H9 (cell line): ENCODE data around the gene ZNF423. TPM values are rescaled to one million over a fixed set of nuclear protein-coding genes. Genes with fewer than 3 reads are reported as not detected.

Source experiments
- DNase-seq: peaks from one replicate; pipeline ENCODE4 v3.0.0-alpha.2; 2017
- H2AFZ ChIP-seq: one replicate; pipeline ENCODE4 v1.6.1; 2013; ENCODE audit warnings: mild to moderate bottlenecking, low read length, control low read depth, moderate library complexity
- H2AK5ac ChIP-seq: 2 replicates; pipeline ENCODE4 v1.6.1; 2013; ENCODE audit warnings: low read length, control low read depth, mixed read lengths; ENCODE audit not compliant: insufficient read length
- H2BK120ac ChIP-seq: one replicate; pipeline ENCODE4 v1.6.1; 2013; ENCODE audit warnings: low read depth, mild to moderate bottlenecking, low read length, control low read depth, inconsistent platforms; ENCODE audit not compliant: poor library complexity, severe bottlenecking
- H2BK12ac ChIP-seq: 2 replicates; pipeline ENCODE4 v1.6.1; 2013; ENCODE audit warnings: low read length, control low read depth, mixed read lengths, low read depth; ENCODE audit not compliant: insufficient read length
- H2BK15ac ChIP-seq: 2 replicates; pipeline ENCODE4 v1.6.1; 2013; ENCODE audit warnings: low read depth, low read length, control low read depth
- H2BK20ac ChIP-seq: one replicate; pipeline ENCODE4 v1.6.1; 2013; ENCODE audit warnings: low read depth, mild to moderate bottlenecking, low read length, control low read depth, inconsistent platforms; ENCODE audit not compliant: poor library complexity, severe bottlenecking
- H2BK5ac ChIP-seq: 2 replicates; pipeline ENCODE4 v1.6.1; 2013; ENCODE audit warnings: low read length, control low read depth, mixed read lengths; ENCODE audit not compliant: insufficient read length
- H3K14ac ChIP-seq: 2 replicates; pipeline ENCODE4 v1.6.1; 2013; ENCODE audit warnings: low read length, control low read depth; ENCODE audit not compliant: insufficient read depth
- H3K18ac ChIP-seq: 2 replicates; pipeline ENCODE4 v1.6.1; 2013; ENCODE audit warnings: low read depth, mild to moderate bottlenecking, mixed read lengths, low read length, control low read depth; ENCODE audit not compliant: insufficient read length
- H3K23ac ChIP-seq: 2 replicates; pipeline ENCODE4 v1.6.1; 2013; ENCODE audit warnings: low read length, control low read depth, mixed read lengths, low read depth; ENCODE audit not compliant: insufficient read length
- H3K23me2 ChIP-seq: 2 replicates; pipeline ENCODE4 v1.6.1; 2013; ENCODE audit warnings: low read depth, mild to moderate bottlenecking, mixed read lengths, low read length, control low read depth; ENCODE audit not compliant: insufficient read length, poor library complexity, severe bottlenecking
- H3K27ac ChIP-seq: 2 replicates; pipeline ENCODE4 v1.5.1; 2013; ENCODE audit warnings: low read length, control low read depth, mixed read lengths, low read depth; ENCODE audit not compliant: insufficient read length
- H3K27me3 ChIP-seq: 2 replicates; pipeline ENCODE4 v1.6.1; 2013; ENCODE audit warnings: low read length, control low read depth, inconsistent platforms; ENCODE audit not compliant: insufficient read depth
- H3K4ac ChIP-seq: 2 replicates; pipeline ENCODE4 v1.6.1; 2013; ENCODE audit warnings: low read depth, mild to moderate bottlenecking, control low read depth, inconsistent platforms, low read length, moderate library complexity
- H3K4me1 ChIP-seq: 2 replicates; pipeline ENCODE4 v1.6.1; 2013; ENCODE audit warnings: low read length, control low read depth, inconsistent platforms; ENCODE audit not compliant: insufficient read depth
- H3K4me2 ChIP-seq: 2 replicates; pipeline ENCODE4 v1.6.1; 2013; ENCODE audit warnings: low read length, control low read depth, mixed read lengths; ENCODE audit not compliant: insufficient read length, insufficient read depth
- H3K56ac ChIP-seq: 2 replicates; pipeline ENCODE4 v1.6.1; 2013; ENCODE audit warnings: low read depth, mild to moderate bottlenecking, mixed read lengths, low read length, control low read depth; ENCODE audit not compliant: insufficient read length
- H3K79me1 ChIP-seq: 2 replicates; pipeline ENCODE4 v1.6.1; 2013; ENCODE audit warnings: low read depth, mild to moderate bottlenecking, moderate library complexity, low read length, control low read depth, inconsistent platforms; ENCODE audit not compliant: insufficient read depth, poor library complexity, severe bottlenecking
- H3K79me2 ChIP-seq: 2 replicates; pipeline ENCODE4 v1.6.1; 2013; ENCODE audit warnings: low read length, control low read depth, inconsistent platforms; ENCODE audit not compliant: insufficient read depth
- H3K9ac ChIP-seq: 2 replicates; pipeline ENCODE4 v1.6.1; 2013; ENCODE audit warnings: low read length, control low read depth, mixed read lengths; ENCODE audit not compliant: insufficient read length; ENCODE audit errors: extremely low read depth
- H3K9me3 ChIP-seq: one replicate; pipeline ENCODE4 v1.6.1; 2013; ENCODE audit warnings: low read depth, low read length, inconsistent platforms; ENCODE audit not compliant: control insufficient read depth
- H3T11ph ChIP-seq: one replicate; pipeline ENCODE4 v1.6.1; 2013; ENCODE audit warnings: mild to moderate bottlenecking, low read length, control low read depth, inconsistent platforms
- H4K20me1 ChIP-seq: one replicate; pipeline ENCODE4 v1.6.1; 2013; ENCODE audit not compliant: control insufficient read depth, insufficient read length, insufficient read depth
- H4K5ac ChIP-seq: 2 replicates; pipeline ENCODE4 v1.6.1; 2013; ENCODE audit warnings: low read depth, mild to moderate bottlenecking, mixed read lengths, low read length, control low read depth; ENCODE audit not compliant: insufficient read length
- H4K8ac ChIP-seq: replicated peaks from 2 replicates; pipeline ENCODE4 v1.6.1; 2013; ENCODE audit warnings: low read length, control low read depth, mixed read lengths, low read depth; ENCODE audit not compliant: insufficient read length
- H4K91ac ChIP-seq: 2 replicates; pipeline ENCODE4 v1.6.1; 2013; ENCODE audit warnings: low read depth, mild to moderate bottlenecking, moderate library complexity, mixed read lengths, low read length, control low read depth; ENCODE audit not compliant: insufficient read length
- H3K27ac Mint-ChIP-seq, 3 experiments: 2 replicates in 2 of 3; 3 replicates in 1 of 3; pipeline ENCODE4 v1.8.0; 2020 to 2021; ENCODE audit warnings: mixed read lengths in 3 of 3, mild to moderate bottlenecking in 1 of 3, moderate library complexity in 1 of 3
- H3K27me3 Mint-ChIP-seq: 2 replicates; pipeline ENCODE4 v1.8.0; 2021; ENCODE audit warnings: low read depth, mild to moderate bottlenecking, moderate library complexity, mixed read lengths
- H3K36me3 Mint-ChIP-seq, 3 experiments: 2 replicates in 2 of 3; 3 replicates in 1 of 3; pipeline ENCODE4 v1.8.0; 2020 to 2021; ENCODE audit warnings: low read depth in 3 of 3, mixed read lengths in 3 of 3; ENCODE audit not compliant: insufficient read depth in 1 of 3
- H3K4me1 Mint-ChIP-seq, 2 experiments: 2 replicates each; pipeline ENCODE4 v1.8.0; 2020; ENCODE audit warnings: mixed read lengths in 2 of 2
- H3K4me3 Mint-ChIP-seq, 2 experiments: 2 replicates in 1 of 2; 3 replicates in 1 of 2; pipeline ENCODE4 v1.8.0; 2020 to 2021; ENCODE audit warnings: mild to moderate bottlenecking in 2 of 2, mixed read lengths in 2 of 2, moderate library complexity in 1 of 2
- H3K9me3 Mint-ChIP-seq, 2 experiments: 2 replicates in 1 of 2; 3 replicates in 1 of 2; pipeline ENCODE4 v1.8.0; 2020; ENCODE audit warnings: mild to moderate bottlenecking in 2 of 2, mixed read lengths in 2 of 2, moderate library complexity in 1 of 2
- CTCF ChIP-seq: fragments of 200-600 bp; sonication (generic); conservative IDR thresholded peaks from 3 replicates; pipeline ENCODE4 v1.8.0; 2021; ENCODE audit warnings: antibody characterized with exemption, mild to moderate bottlenecking
- WGBS: extraction: QIAGEN DNeasy Blood & Tissue Kit; methylation state at CpG from one replicate; pipeline ENCODE4 v1.1.7; 2013; ENCODE audit warnings: missing lambda C conversion rate, low lambda C conversion rate, mixed read lengths; ENCODE audit not compliant: insufficient read length; ENCODE audit errors: extremely low coverage; 5-methylcytosine and 5-hydroxymethylcytosine counted together
- total RNA-seq: library from RNA; stranded (reverse); gene quantifications from 2 replicates; pipeline ENCODE4 v1.2.1, GENCODE V29; 2021

ZNF423 gene
- total RNA-seq, 1 experiment from 2014 or later, result 51.5 TPM

- Histone ChIP-seq H4K20me1 (no peaks in the 10 kb centered on the region), H2AK5ac (no peak overlapping the region), H3K79me2 (no peaks in the 10 kb centered on the region), H3K9me3 (no peaks in the 10 kb centered on the region), H3K23me2 (no peaks in the 10 kb centered on the region), H3K79me1 (no peaks in the 10 kb centered on the region), H3K9ac (no peak overlapping the region), H3K4ac (no peak overlapping the region), H2BK12ac (no peak overlapping the region), H3K23ac (no peak overlapping the region), H3K27me3 (no peaks in the 10 kb centered on the region), H4K8ac (no peak overlapping the region), H3K56ac (no peak overlapping the region), H3K14ac (0 out of 2 replicates have a peak overlapping the region, but pooled peaks have one; percentile 71), H2BK120ac (no peak overlapping the region), H3K4me1 (peaks cover 2% of the 10 kb centered on the region; the same call in 1 of the 2 replicates), H3K18ac (no peak overlapping the region), H2AFZ (no peak overlapping the region), H2BK5ac (no peak overlapping the region), H2BK20ac (no peak overlapping the region), H3T11ph (no peak overlapping the region), H4K91ac (no peak overlapping the region), H4K5ac (no peak overlapping the region), H3K27ac (no peak overlapping the region), H2BK15ac (no peak overlapping the region), H3K4me2 (peak overlapping the region; percentile 54)
- peak overlapping the region in 1 of 2 experiments; percentile 73 for H3K4me3 Mint-ChIP-seq
- H3K36me3 Mint-ChIP-seq, result no peaks in the 10 kb centered on the region
- DNase-seq, result peak; percentile 74
- peak; percentile 81 for TF ChIP-seq CTCF
- no peaks in the 10 kb centered on the region for H3K9me3 Mint-ChIP-seq
- WGBS, result no CpG with 5 or more reads among the region's 23 CpGs
- peaks cover 6% of the 10 kb centered on the region for H3K27me3 Mint-ChIP-seq
- peaks cover 19 to 25% of the 10 kb centered on the region in 2 experiments; a peak in 3 of 4 replicates for H3K4me1 Mint-ChIP-seq
- H3K27ac Mint-ChIP-seq, result peak overlapping the region; percentile 56 to 96 (median 85); a peak in 6 of 7 replicates
Observed at GRCh38 chr16:49556606-49557446, 299.1 kb downstream of the ZNF423 start.
